Measurements from ENCODE around the gene GATC.

GRCh38 chr12:120429368-120429767 lies 16.9 kb upstream of the GATC start:
- TF ChIP-seq CTCF (IDR thresholded peaks at IDR 0.05) (no peak), POLR2A (IDR thresholded peaks at IDR 0.05) (no peak)

Data from esophagus squamous epithelium (tissue), 4 donors.